GM18909 (cell line): ENCODE data around the gene ATCAY.
"Not testable (repeated sequence)": the region's sequence is repeated elsewhere in the genome, so short reads cannot be mapped to it uniquely, and the experiment has no call there.

Source experiments
- ATAC-seq: cut with Tn5 transposase; IDR thresholded peaks from one replicate; pipeline ENCODE4 v1.9.1; 2021; ENCODE audit warnings: mild to moderate bottlenecking; ENCODE audit not compliant: unreplicated experiment, poor library complexity

The ATCAY gene

GRCh38 chr19:3944018-3944721 lies 63.7 kb downstream of the ATCAY start:
- no peak for ATAC-seq

- no peak for ATAC-seq
Measured at GRCh38 chr19:3945838-3946237, 65.4 kb downstream of the ATCAY start.

- not testable (repeated sequence) for ATAC-seq
Measured at GRCh38 chr19:3947316-3947933, 66.9 kb downstream of the ATCAY start.

GRCh38 chr19:3949294-3949693 lies 68.8 kb downstream of the ATCAY start:
- no peak for ATAC-seq

GRCh38 chr19:3949997-3950859 lies 69.7 kb downstream of the ATCAY start:
- ATAC-seq, result no peak

GRCh38 chr19:3950871-3951861 lies 70.7 kb downstream of the ATCAY start:
- ATAC-seq, result no peak

GRCh38 chr19:3952755-3953276 lies 72.3 kb downstream of the ATCAY start:
- ATAC-seq, result not testable (repeated sequence)

GRCh38 chr19:3954107-3954506 lies 73.6 kb downstream of the ATCAY start:
- ATAC-seq, result no peak

GRCh38 chr19:3955276-3955675 lies 74.8 kb downstream of the ATCAY start:
- not testable (repeated sequence) for ATAC-seq

GRCh38 chr19:3955688-3956087 lies 75.2 kb downstream of the ATCAY start:
- no peak for ATAC-seq

- ATAC-seq, result no peak
Measured at GRCh38 chr19:3958836-3959765, 78.6 kb downstream of the ATCAY start.

GRCh38 chr19:3959766-3960131 lies 79.3 kb downstream of the ATCAY start:
- ATAC-seq, result no peak

- ATAC-seq, result no peak
Measured at GRCh38 chr19:3961007-3961406, 80.5 kb downstream of the ATCAY start.

- no peak for ATAC-seq
Measured at GRCh38 chr19:3963458-3964255, 83.2 kb downstream of the ATCAY start.

GRCh38 chr19:3964256-3965194 lies 84.0 kb downstream of the ATCAY start:
- no peak for ATAC-seq

- no peak for ATAC-seq
Measured at GRCh38 chr19:3966051-3967017, 85.8 kb downstream of the ATCAY start.
